SK-N-SH (cell line): ENCODE data around the gene IL17B. TPM values are rescaled to one million over a fixed set of nuclear protein-coding genes. Genes with fewer than 3 reads are reported as not detected.

Experiments
- CTCF ChIA-PET: fragments of 300-600, 350-600 bp; formaldehyde crosslinking; extraction: SDS; loops from one replicate; lab custom pipeline; 2021; lab: Yijun Ruan, JAX
- POLR2A ChIA-PET: fragments of 350-600 bp; sonication (Branson Sonifier 250); formaldehyde crosslinking; extraction: SDS; loops from one replicate; lab custom pipeline; 2020; ENCODE audit warnings: antibody characterized with exemption, inconsistent platforms; lab: Yijun Ruan, JAX
- DNase-seq: peaks from one replicate; pipeline ENCODE4 v3.0.0; 2012
- H2AFZ ChIP-seq: fragments of 200-600 bp; sonication (generic); 2 replicates; pipeline ENCODE4 v1.8.1; 2016; ENCODE audit warnings: antibody characterized with exemption, mild to moderate bottlenecking, low read depth
- H3F3A ChIP-seq: fragments of 200-600 bp; sonication (generic); replicated peaks from 2 replicates; pipeline ENCODE3; 2016; ENCODE audit warnings: antibody characterized with exemption, mild to moderate bottlenecking; ENCODE audit not compliant: insufficient read depth
- H3K27ac ChIP-seq, 2 experiments: fragments of 200-500 bp in 1 of 2; fragments of 200-600 bp in 1 of 2; sonication (Bioruptor generic) in 1 of 2; sonication (generic), shearing (Covaris generic) in 1 of 2; 2 replicates each; pipeline versions ENCODE4 v1.5.1 to v1.6.1; 2014 to 2016; ENCODE audit warnings: low read depth in 2 of 2, inconsistent platforms in 1 of 2, low read length in 1 of 2, mild to moderate bottlenecking in 1 of 2, mixed read lengths in 1 of 2
- H3K27me3 ChIP-seq: fragments of 200-600 bp; sonication (generic), shearing (Covaris generic); 2 replicates; pipeline ENCODE4 v1.6.1; 2016; ENCODE audit warnings: mixed run types; ENCODE audit not compliant: insufficient read depth
- H3K36me3 ChIP-seq, 2 experiments: fragments of 200-500 bp in 1 of 2; fragments of 200-600 bp in 1 of 2; sonication (Bioruptor generic) in 1 of 2; sonication (generic) in 1 of 2; replicated peaks in 1 of 2; 2 replicates each; pipeline versions ENCODE3 to v1.5.1; 2014 to 2016; ENCODE audit warnings: low read length in 1 of 2, mild to moderate bottlenecking in 1 of 2; ENCODE audit not compliant: insufficient read depth in 2 of 2, control insufficient read depth in 1 of 2
- H3K4me1 ChIP-seq, 2 experiments: fragments of 200-500 bp in 1 of 2; fragments of 200-600 bp in 1 of 2; sonication (Bioruptor generic) in 1 of 2; sonication (generic), shearing (Covaris generic) in 1 of 2; 2 replicates each; pipeline versions ENCODE4 v1.5.1 to v1.6.1; 2014 to 2016; ENCODE audit warnings: low read depth in 1 of 2, low read length in 1 of 2, mixed run types in 1 of 2; ENCODE audit not compliant: insufficient read depth in 2 of 2, control insufficient read depth in 1 of 2
- H3K4me2 ChIP-seq: fragments of 200-600 bp; sonication (generic), shearing (Covaris generic); 2 replicates; pipeline ENCODE4 v1.6.1; 2017; ENCODE audit warnings: mixed run types
- H3K4me3 ChIP-seq, 2 experiments: fragments of 200-500 bp in 1 of 2; fragments of 200-600 bp in 1 of 2; sonication (Bioruptor generic) in 1 of 2; sonication (generic), shearing (Covaris generic) in 1 of 2; 2 replicates each; pipeline versions ENCODE4 v1.5.1 to v1.8.1; 2014 to 2016; ENCODE audit warnings: low read depth in 2 of 2, inconsistent platforms in 1 of 2, low read length in 1 of 2, mild to moderate bottlenecking in 1 of 2, mixed read lengths in 1 of 2, moderate library complexity in 1 of 2
- H3K79me2 ChIP-seq: fragments of 200-600 bp; sonication (generic); 2 replicates; pipeline ENCODE4 v1.8.1; 2017; ENCODE audit warnings: mild to moderate bottlenecking; ENCODE audit not compliant: insufficient read depth
- H3K9ac ChIP-seq: fragments of 200-600 bp; sonication (generic); 2 replicates; pipeline ENCODE4 v1.6.1; 2017; ENCODE audit warnings: mixed run types
- H3K9me2 ChIP-seq: fragments of 200-600 bp; sonication (generic); 2 replicates; pipeline ENCODE4 v1.6.1; 2017; ENCODE audit warnings: mixed run types
- H3K9me3 ChIP-seq: fragments of 200-600 bp; sonication (generic); 2 replicates; pipeline ENCODE4 v1.6.1; 2017; ENCODE audit warnings: mixed run types, mild to moderate bottlenecking, moderate library complexity
- H4K20me1 ChIP-seq: fragments of 200-600 bp; sonication (generic); 2 replicates; pipeline ENCODE4 v1.6.1; 2017; ENCODE audit warnings: mild to moderate bottlenecking, mixed run types; ENCODE audit not compliant: insufficient read depth
- CHD2 ChIP-seq: fragments of 150-350 bp; IDR thresholded peaks from 2 replicates; pipeline ENCODE4 v1.6.1; 2018; ENCODE audit warnings: low read length; ENCODE audit not compliant: partially characterized antibody
- EP300 ChIP-seq, 2 experiments: IDR thresholded peaks; 2 replicates each; pipeline versions ENCODE4 v1.4.0 to v1.6.1; 2012; ENCODE audit warnings: borderline replicate concordance in 1 of 2, low read depth in 1 of 2, low read length in 1 of 2
- GABPA ChIP-seq: IDR thresholded peaks from 2 replicates; pipeline ENCODE4 v1.4.0; 2012; ENCODE audit warnings: low read depth, mild to moderate bottlenecking
- JUND ChIP-seq: IDR thresholded peaks from 2 replicates; pipeline ENCODE4 v1.4.0; 2012
- MXI1 ChIP-seq: IDR thresholded peaks from 2 replicates; pipeline ENCODE4 v1.6.1; 2012; ENCODE audit warnings: mild to moderate bottlenecking, low read depth, low read length, improper control_type of control experiment
- RAD21 ChIP-seq: IDR thresholded peaks from 2 replicates; pipeline ENCODE4 v1.6.1; 2012; ENCODE audit warnings: mild to moderate bottlenecking, low read length
- TAF1 ChIP-seq: IDR thresholded peaks from 2 replicates; pipeline ENCODE4 v1.6.1; 2012; ENCODE audit warnings: low read depth, mild to moderate bottlenecking, low read length, moderate library complexity, borderline replicate concordance
- TCF12 ChIP-seq: IDR thresholded peaks from 2 replicates; pipeline ENCODE4 v1.4.0; 2012
- YY1 ChIP-seq: IDR thresholded peaks from 2 replicates; pipeline ENCODE4 v1.4.0; 2012; ENCODE audit warnings: low read depth, mild to moderate bottlenecking
- ZBTB33 ChIP-seq: IDR thresholded peaks from 2 replicates; pipeline ENCODE4 v1.4.0; 2012; ENCODE audit warnings: low read depth, borderline replicate concordance
- WGBS: methylation state at CpG from one replicate; pipeline ENCODE4 v1.1.6; 2017; ENCODE audit warnings: low lambda C conversion rate; 5-methylcytosine and 5-hydroxymethylcytosine counted together
- polyA plus RNA-seq, 3 experiments: library from polyadenylated mRNA; depleted of rRNA; stranded (reverse); fragments of >200 nt; gene quantifications; 2 replicates each; pipeline ENCODE4 v1.2.3, GENCODE V29; 2012
- TF ChIP-seq, protein P1 (sequence below): fragments of 200-600 bp; sonication (generic); IDR thresholded peaks from 2 replicates; pipeline ENCODE4 v1.6.1; 2017; ENCODE audit warnings: antibody characterized with exemption, mild to moderate bottlenecking, moderate library complexity
- TF ChIP-seq, protein P2 (sequence below): IDR thresholded peaks from 2 replicates; pipeline ENCODE4; 2012

The IL17B gene
- polyA plus RNA-seq, 1 of the 3 experiments (the other 2 are of a cell fraction) = 0.16 TPM

- Histone ChIP-seq H3K9me3 (no peaks in the 10 kb centered on the region), H3F3A (no peaks in the 10 kb centered on the region), H3K79me2 (no peaks in the 10 kb centered on the region), H3K4me2 (no peak overlapping the region), H3K9ac (no peak overlapping the region), H2AFZ (no peak overlapping the region), H4K20me1 (no peaks in the 10 kb centered on the region), H3K4me3 (no peak overlapping the region), H3K36me3 (no peaks in the 10 kb centered on the region), H3K27me3 (no peaks in the 10 kb centered on the region), H3K27ac (no peak overlapping the region), H3K9me2 (no peaks in the 10 kb centered on the region), H3K4me1 (peaks cover 0 to 36% of the 10 kb centered on the region in 2 experiments; a peak in 1 of 4 replicates)
- WGBS = 95% methylated on average over 5 of the region's 5 CpGs
- DNase-seq = no peak
- TF ChIP-seq, protein P1, sequence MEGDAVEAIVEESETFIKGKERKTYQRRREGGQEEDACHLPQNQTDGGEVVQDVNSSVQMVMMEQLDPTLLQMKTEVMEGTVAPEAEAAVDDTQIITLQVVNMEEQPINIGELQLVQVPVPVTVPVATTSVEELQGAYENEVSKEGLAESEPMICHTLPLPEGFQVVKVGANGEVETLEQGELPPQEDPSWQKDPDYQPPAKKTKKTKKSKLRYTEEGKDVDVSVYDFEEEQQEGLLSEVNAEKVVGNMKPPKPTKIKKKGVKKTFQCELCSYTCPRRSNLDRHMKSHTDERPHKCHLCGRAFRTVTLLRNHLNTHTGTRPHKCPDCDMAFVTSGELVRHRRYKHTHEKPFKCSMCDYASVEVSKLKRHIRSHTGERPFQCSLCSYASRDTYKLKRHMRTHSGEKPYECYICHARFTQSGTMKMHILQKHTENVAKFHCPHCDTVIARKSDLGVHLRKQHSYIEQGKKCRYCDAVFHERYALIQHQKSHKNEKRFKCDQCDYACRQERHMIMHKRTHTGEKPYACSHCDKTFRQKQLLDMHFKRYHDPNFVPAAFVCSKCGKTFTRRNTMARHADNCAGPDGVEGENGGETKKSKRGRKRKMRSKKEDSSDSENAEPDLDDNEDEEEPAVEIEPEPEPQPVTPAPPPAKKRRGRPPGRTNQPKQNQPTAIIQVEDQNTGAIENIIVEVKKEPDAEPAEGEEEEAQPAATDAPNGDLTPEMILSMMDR = no peak
- TF ChIP-seq, protein P2, sequence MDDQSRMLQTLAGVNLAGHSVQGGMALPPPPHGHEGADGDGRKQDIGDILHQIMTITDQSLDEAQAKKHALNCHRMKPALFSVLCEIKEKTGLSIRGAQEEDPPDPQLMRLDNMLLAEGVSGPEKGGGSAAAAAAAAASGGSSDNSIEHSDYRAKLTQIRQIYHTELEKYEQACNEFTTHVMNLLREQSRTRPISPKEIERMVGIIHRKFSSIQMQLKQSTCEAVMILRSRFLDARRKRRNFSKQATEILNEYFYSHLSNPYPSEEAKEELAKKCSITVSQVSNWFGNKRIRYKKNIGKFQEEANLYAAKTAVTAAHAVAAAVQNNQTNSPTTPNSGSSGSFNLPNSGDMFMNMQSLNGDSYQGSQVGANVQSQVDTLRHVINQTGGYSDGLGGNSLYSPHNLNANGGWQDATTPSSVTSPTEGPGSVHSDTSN = no peak
- no peak for TF ChIP-seq JUND
- no peak for TF ChIP-seq GABPA
- TF ChIP-seq ZBTB33 = no peak
- no peak for TF ChIP-seq MXI1
- no peak for TF ChIP-seq TCF12
- no peak for TF ChIP-seq RAD21
- no peak for TF ChIP-seq YY1
- POLR2A ChIA-PET = interaction anchor here (1.0 to 4.3 kb wide), 2 partner anchors 41 to 53 kb away, joined by 4 to 40 read pairs; no protein-coding TSS in a partner anchor
- CTCF ChIA-PET = interaction anchor here (0.8 to 41.4 kb wide), 5 partner anchors 10 to 183 kb away, joined by 3 to 1751 read pairs (median 12); no protein-coding TSS in a partner anchor
These were observed 804 bp upstream of the IL17B start for GRCh38 chr5:149379818-149380374.

GRCh38 chr5:149378241-149378820 is 761 bp downstream of the IL17B start:
- no peaks in the 10 kb centered on the region for H3F3A ChIP-seq
- H4K20me1 ChIP-seq = no peaks in the 10 kb centered on the region
- no peak overlapping the region for H3K27ac ChIP-seq
- no peak overlapping the region for H3K4me2 ChIP-seq
- ChIA-PET POLR2A (interaction anchor here (0.6 kb wide), 1 partner anchor 28 kb away, joined by 4 read pairs; no protein-coding TSS in a partner anchor), CTCF (interaction anchor here (1.0 to 41.4 kb wide), 6 partner anchors 12 to 187 kb away, joined by 3 to 1751 read pairs (median 8); no protein-coding TSS in a partner anchor)
- H3K79me2 ChIP-seq = no peaks in the 10 kb centered on the region
- H3K4me3 ChIP-seq = no peak overlapping the region
- H3K9me2 ChIP-seq = no peaks in the 10 kb centered on the region
- 86% methylated on average over 5 of the region's 5 CpGs for WGBS
- H3K9ac ChIP-seq = no peak overlapping the region
- DNase-seq = no peak
- H2AFZ ChIP-seq = no peak overlapping the region
- no peaks in the 10 kb centered on the region for H3K36me3 ChIP-seq
- H3K4me1 ChIP-seq = peaks cover 0 to 29% of the 10 kb centered on the region in 2 experiments; a peak in 1 of 4 replicates
- H3K9me3 ChIP-seq = no peaks in the 10 kb centered on the region
- TF ChIP-seq RAD21 (no peak), YY1 (no peak), CHD2 (no peak), TAF1 (no peak), EP300 (IDR thresholded peaks at IDR 0.05; ENCODE audit: borderline replicate concordance in 1 of 2, low read depth in 1 of 2, low read length in 1 of 2) (no peak)
- no peaks in the 10 kb centered on the region for H3K27me3 ChIP-seq
